ENCODE data around the gene SYT14.
"Not testable (repeated sequence)": the region's sequence is repeated elsewhere in the genome, so short reads cannot be mapped to it uniquely, and the experiment has no call there.

Gene SYT14

GRCh38 chr1:210043058-210043457 is 105.0 kb downstream of the SYT14 start:
- DNase-seq: no peak

- DNase-seq: no peak
Observed at GRCh38 chr1:210049616-210050015, 111.6 kb downstream of the SYT14 start.

- DNase-seq: not testable (repeated sequence)
Observed at GRCh38 chr1:210050491-210050890, 112.5 kb downstream of the SYT14 start.

GRCh38 chr1:210053126-210053525 is 115.1 kb downstream of the SYT14 start:
- DNase-seq: no peak

GRCh38 chr1:210057593-210057992 is 119.6 kb downstream of the SYT14 start:
- no peak for DNase-seq

- no peak for DNase-seq
Observed at GRCh38 chr1:210061992-210062391, 124.0 kb downstream of the SYT14 start.

GRCh38 chr1:210070531-210070930 is 132.5 kb downstream of the SYT14 start:
- no peak for DNase-seq

- no peak for DNase-seq
Observed at GRCh38 chr1:210072129-210072528, 134.1 kb downstream of the SYT14 start.

GRCh38 chr1:210072896-210073504 is 135.0 kb downstream of the SYT14 start:
- DNase-seq: no peak

GRCh38 chr1:210074904-210075303 is 136.9 kb downstream of the SYT14 start:
- DNase-seq: no peak

- DNase-seq: no peak
Observed at GRCh38 chr1:210076620-210077019, 138.6 kb downstream of the SYT14 start.

GRCh38 chr1:210081494-210081893 is 143.5 kb downstream of the SYT14 start:
- DNase-seq: no peak

GRCh38 chr1:210085359-210085758 is 147.3 kb downstream of the SYT14 start:
- DNase-seq: no peak

- DNase-seq: no peak
Observed at GRCh38 chr1:210087058-210087457, 149.0 kb downstream of the SYT14 start.

GRCh38 chr1:210089855-210090254 is 151.8 kb downstream of the SYT14 start:
- DNase-seq: no peak

GRCh38 chr1:210092366-210092765 is 154.3 kb downstream of the SYT14 start:
- DNase-seq: no peak

GRCh38 chr1:210093461-210093860 is 155.4 kb downstream of the SYT14 start:
- DNase-seq: no peak

GRCh38 chr1:210098356-210098755 is 160.3 kb downstream of the SYT14 start:
- DNase-seq: no peak

GRCh38 chr1:210099921-210100320 is 161.9 kb downstream of the SYT14 start:
- no peak for DNase-seq

GRCh38 chr1:210104103-210104502 is 166.1 kb downstream of the SYT14 start:
- DNase-seq: no peak

- not testable (repeated sequence) for DNase-seq
Observed at GRCh38 chr1:210112906-210113305, 174.9 kb downstream of the SYT14 start.

- no peak for DNase-seq
Observed at GRCh38 chr1:210117198-210117597, 179.2 kb downstream of the SYT14 start.

- no peak for DNase-seq
Observed at GRCh38 chr1:210117681-210118170, 179.7 kb downstream of the SYT14 start.

GRCh38 chr1:210123383-210123782 is 185.4 kb downstream of the SYT14 start:
- no peak for DNase-seq

GRCh38 chr1:210123924-210124589 is 186.0 kb downstream of the SYT14 start:
- no peak for DNase-seq

Data from activated naive CD4-positive, alpha-beta T cell treated with Interleukin-2 at 50 U/mL for 16 hours (primary cell).